ENCODE results near the gene CNTN1.

The CNTN1 gene

GRCh38 chr12:40784102-40784501 is 91.9 kb downstream of the CNTN1 start:
- no peak for DNase-seq

- no peak for DNase-seq
Measured at GRCh38 chr12:40788276-40788675, 96.0 kb downstream of the CNTN1 start.

- no peak for DNase-seq
Measured at GRCh38 chr12:40792792-40793386, 100.7 kb downstream of the CNTN1 start.

- no peak for DNase-seq
Measured at GRCh38 chr12:40793471-40793870, 101.2 kb downstream of the CNTN1 start.

- DNase-seq = no peak
Measured at GRCh38 chr12:40794087-40794486, 101.8 kb downstream of the CNTN1 start.

- no peak for DNase-seq
Measured at GRCh38 chr12:40801082-40801481, 108.8 kb downstream of the CNTN1 start.

- DNase-seq = no peak
Measured at GRCh38 chr12:40801861-40802260, 109.6 kb downstream of the CNTN1 start.

- DNase-seq = no peak
Measured at GRCh38 chr12:40802656-40803055, 110.4 kb downstream of the CNTN1 start.

- no peak for DNase-seq
Measured at GRCh38 chr12:40819436-40820108, 127.3 kb downstream of the CNTN1 start.

GRCh38 chr12:40820794-40821484 is 128.7 kb downstream of the CNTN1 start:
- no peak for DNase-seq

GRCh38 chr12:40825156-40825555 is 132.9 kb downstream of the CNTN1 start:
- DNase-seq = no peak

GRCh38 chr12:40827683-40828592 is 135.7 kb downstream of the CNTN1 start:
- DNase-seq = no peak

GRCh38 chr12:40828593-40828990 is 136.4 kb downstream of the CNTN1 start:
- DNase-seq = no peak

GRCh38 chr12:40829738-40830144 is 137.5 kb downstream of the CNTN1 start:
- no peak for DNase-seq

GRCh38 chr12:40831916-40832315 is 139.7 kb downstream of the CNTN1 start:
- no peak for DNase-seq

GRCh38 chr12:40832668-40833067 is 140.4 kb downstream of the CNTN1 start:
- DNase-seq = no peak

GRCh38 chr12:40833818-40834217 is 141.6 kb downstream of the CNTN1 start:
- DNase-seq = no peak

- DNase-seq = no peak
Measured at GRCh38 chr12:40834321-40834720, 142.1 kb downstream of the CNTN1 start.

GRCh38 chr12:40837891-40838429 is 145.7 kb downstream of the CNTN1 start:
- DNase-seq = no peak

GRCh38 chr12:40843495-40843894 is 151.3 kb downstream of the CNTN1 start:
- no peak for DNase-seq

GRCh38 chr12:40853221-40853620 is 161.0 kb downstream of the CNTN1 start:
- DNase-seq = no peak

- DNase-seq = no peak
Measured at GRCh38 chr12:40854604-40855003, 162.4 kb downstream of the CNTN1 start.

GRCh38 chr12:40864891-40865290 is 172.7 kb downstream of the CNTN1 start:
- DNase-seq = no peak
